ENCODE measurements around the gene COMMD1. TPM values are rescaled to one million over a fixed set of nuclear protein-coding genes. Genes with fewer than 3 reads are reported as not detected.

COMMD1 gene
- total RNA-seq, 1 donor, result 60.7 TPM

- no peak overlapping the region for H3K4me3 ChIP-seq (ENCODE audit: low read depth, low read length)
- TF ChIP-seq CTCF (IDR thresholded peaks at IDR 0.05; ENCODE audit: insufficient read depth, low read length), result no peak
- DNase-seq (ENCODE audit: low read depth), result no peak
These were observed 79.2 kb downstream of the COMMD1 start for GRCh38 chr2:61984682-61985081.

- H3K4me3 ChIP-seq (ENCODE audit: low read depth, low read length), result no peak overlapping the region
- DNase-seq (ENCODE audit: low read depth), result no peak
- no peak for TF ChIP-seq CTCF (IDR thresholded peaks at IDR 0.05; ENCODE audit: insufficient read depth, low read length)
These were observed 83.2 kb downstream of the COMMD1 start for GRCh38 chr2:61988462-61989366.

GRCh38 chr2:61993422-61994024, 88.0 kb downstream of the COMMD1 start:
- peak; percentile 73 for TF ChIP-seq CTCF (IDR thresholded peaks at IDR 0.05; ENCODE audit: insufficient read depth, low read length)
- H3K4me3 ChIP-seq (ENCODE audit: low read depth, low read length), result no peak overlapping the region
- DNase-seq (ENCODE audit: low read depth), result peak; percentile 70

GRCh38 chr2:61994531-61994930, 89.1 kb downstream of the COMMD1 start:
- no peak for TF ChIP-seq CTCF (IDR thresholded peaks at IDR 0.05; ENCODE audit: insufficient read depth, low read length)
- DNase-seq (ENCODE audit: low read depth), result no peak
- no peak overlapping the region for H3K4me3 ChIP-seq (ENCODE audit: low read depth, low read length)

GRCh38 chr2:61995065-61995464, 89.6 kb downstream of the COMMD1 start:
- no peak overlapping the region for H3K4me3 ChIP-seq (ENCODE audit: low read depth, low read length)
- no peak for TF ChIP-seq CTCF (IDR thresholded peaks at IDR 0.05; ENCODE audit: insufficient read depth, low read length)
- no peak for DNase-seq (ENCODE audit: low read depth)

- no peak for TF ChIP-seq CTCF (IDR thresholded peaks at IDR 0.05; ENCODE audit: insufficient read depth, low read length)
- no peak overlapping the region for H3K4me3 ChIP-seq (ENCODE audit: low read depth, low read length)
- DNase-seq (ENCODE audit: low read depth), result no peak
These were observed 90.0 kb downstream of the COMMD1 start for GRCh38 chr2:61995515-61995914.
